ENCODE measurements around the gene TBKBP1.

The TBKBP1 gene

GRCh38 chr17:47703671-47704070 lies 9.7 kb downstream of the TBKBP1 start:
- TF ChIP-seq, protein P1, sequence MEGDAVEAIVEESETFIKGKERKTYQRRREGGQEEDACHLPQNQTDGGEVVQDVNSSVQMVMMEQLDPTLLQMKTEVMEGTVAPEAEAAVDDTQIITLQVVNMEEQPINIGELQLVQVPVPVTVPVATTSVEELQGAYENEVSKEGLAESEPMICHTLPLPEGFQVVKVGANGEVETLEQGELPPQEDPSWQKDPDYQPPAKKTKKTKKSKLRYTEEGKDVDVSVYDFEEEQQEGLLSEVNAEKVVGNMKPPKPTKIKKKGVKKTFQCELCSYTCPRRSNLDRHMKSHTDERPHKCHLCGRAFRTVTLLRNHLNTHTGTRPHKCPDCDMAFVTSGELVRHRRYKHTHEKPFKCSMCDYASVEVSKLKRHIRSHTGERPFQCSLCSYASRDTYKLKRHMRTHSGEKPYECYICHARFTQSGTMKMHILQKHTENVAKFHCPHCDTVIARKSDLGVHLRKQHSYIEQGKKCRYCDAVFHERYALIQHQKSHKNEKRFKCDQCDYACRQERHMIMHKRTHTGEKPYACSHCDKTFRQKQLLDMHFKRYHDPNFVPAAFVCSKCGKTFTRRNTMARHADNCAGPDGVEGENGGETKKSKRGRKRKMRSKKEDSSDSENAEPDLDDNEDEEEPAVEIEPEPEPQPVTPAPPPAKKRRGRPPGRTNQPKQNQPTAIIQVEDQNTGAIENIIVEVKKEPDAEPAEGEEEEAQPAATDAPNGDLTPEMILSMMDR (IDR thresholded peaks at IDR 0.05), result no peak

DNA sequence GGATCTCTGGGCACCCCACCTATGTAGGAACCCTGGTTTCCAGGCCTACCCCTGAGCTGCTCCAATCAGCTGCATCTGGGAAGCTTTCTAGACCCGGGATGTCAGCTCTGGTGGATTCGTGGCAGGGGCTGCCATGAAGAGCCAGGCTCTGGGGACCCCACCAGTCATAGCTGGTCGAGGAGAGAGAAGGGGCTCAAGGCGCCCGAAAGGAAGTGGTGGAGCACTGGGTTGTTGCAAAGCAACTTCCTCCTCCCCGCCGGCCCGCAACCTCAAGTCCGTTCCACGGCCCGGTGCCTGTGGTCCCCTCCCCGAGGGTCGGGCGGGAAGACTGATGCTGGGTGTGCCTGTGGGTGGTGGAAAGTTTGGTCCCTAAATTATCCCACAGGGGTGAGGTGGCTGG lies 10.2 kb downstream of the TBKBP1 start:
- TF ChIP-seq, protein P1 (IDR thresholded peaks at IDR 0.05), result no peak

GRCh38 chr17:47704736-47705135 lies 10.8 kb downstream of the TBKBP1 start:
- TF ChIP-seq, protein P1 (IDR thresholded peaks at IDR 0.05), result no peak

GRCh38 chr17:47705536-47706530 lies 11.9 kb downstream of the TBKBP1 start:
- TF ChIP-seq, protein P1 (IDR thresholded peaks at IDR 0.05), result no peak

DNA sequence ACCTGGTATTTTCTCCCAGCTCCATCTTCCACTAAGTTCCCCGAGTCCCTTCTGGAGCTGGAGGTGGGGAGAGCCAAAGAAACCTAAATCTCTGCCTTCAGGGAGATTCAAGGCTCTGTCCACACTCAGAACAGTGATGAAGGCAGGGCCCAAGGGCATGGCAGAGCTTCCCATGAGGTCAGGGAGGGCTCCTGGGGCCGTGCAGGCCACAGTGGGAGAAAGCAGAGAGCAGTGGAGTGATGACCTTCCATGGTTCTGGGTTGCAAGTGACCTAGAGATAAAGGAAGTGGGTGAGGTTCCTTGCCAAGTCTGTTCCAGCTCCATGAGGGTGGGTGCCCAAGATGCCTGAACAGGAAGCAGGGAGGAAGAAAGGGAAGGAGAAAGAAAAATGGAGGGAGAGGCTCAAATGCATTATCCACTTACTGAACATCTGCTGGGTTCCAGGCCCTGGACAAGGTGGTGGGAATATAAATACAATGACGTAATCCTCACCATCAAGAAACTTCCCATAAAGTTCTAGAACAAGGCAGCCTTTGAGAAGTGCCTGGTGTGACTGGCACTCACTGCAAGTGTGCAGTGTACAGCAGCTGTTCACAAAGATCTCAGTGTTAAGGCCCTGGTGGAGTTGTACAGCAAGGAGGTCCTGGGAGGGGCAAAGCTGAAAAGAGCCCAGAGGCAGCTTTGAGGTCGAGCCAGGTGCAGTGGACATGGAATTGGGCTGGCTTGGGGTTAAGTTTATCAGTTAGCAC lies 13.3 kb downstream of the TBKBP1 start:
- TF ChIP-seq, protein P1 (IDR thresholded peaks at IDR 0.05), result no peak

DNA sequence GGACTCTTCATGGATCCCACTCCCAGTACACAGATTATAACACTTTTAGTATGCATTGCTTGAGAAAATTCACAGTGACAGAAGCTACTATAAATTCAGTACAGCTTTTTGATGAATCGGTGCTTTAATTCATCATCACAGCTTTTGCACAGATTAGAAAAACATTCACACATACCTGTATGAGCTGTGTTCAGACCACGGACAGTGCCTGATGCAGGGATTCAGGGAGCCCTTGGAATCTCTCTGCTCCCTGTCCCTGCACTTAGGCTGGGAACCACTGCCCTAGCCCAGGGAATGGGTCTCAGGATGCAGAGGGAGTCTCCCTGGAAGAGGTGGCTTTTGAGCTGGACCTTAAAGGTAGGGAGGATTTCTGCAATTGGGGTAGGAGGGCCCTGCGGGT lies 13.9 kb downstream of the TBKBP1 start:
- TF ChIP-seq, protein P1 (IDR thresholded peaks at IDR 0.05), result no peak

- TF ChIP-seq, protein P1 (IDR thresholded peaks at IDR 0.05), result no peak
Observed at GRCh38 chr17:47708312-47708863, 14.4 kb downstream of the TBKBP1 start.

All from LNCAP (cell line).